Anterior cingulate cortex (tissue), 58 donors: Measurements from ENCODE around the gene OR5A2.
"Not testable (repeated sequence)": the region's sequence is repeated elsewhere in the genome, so short reads cannot be mapped to it uniquely, and the experiment has no call there.

ENCODE experiments used
- DNase-seq, 58 donors: peaks; one replicate each; lab custom pipeline; 2025; lab: John Stamatoyannopoulos, UW

Gene OR5A2

GRCh38 chr11:59400461-59401261 lies 25.6 kb downstream of the OR5A2 start:
- DNase-seq, result no peak

GRCh38 chr11:59394186-59394585 lies 32.0 kb downstream of the OR5A2 start:
- DNase-seq, result no peak

- DNase-seq, result no peak
Measured at GRCh38 chr11:59380263-59381059, 45.8 kb downstream of the OR5A2 start.

- DNase-seq, result not testable (repeated sequence)
Measured at GRCh38 chr11:59372324-59372723, 53.9 kb downstream of the OR5A2 start.

- DNase-seq, result peak in 3 of 58 donors; percentile 2 to 5 (median 5)
Measured at GRCh38 chr11:59368238-59369022, 57.8 kb downstream of the OR5A2 start.
